H54 (cell line): ENCODE results near the gene VSIG8.

Experiments
- DNase-seq: peaks from one replicate; pipeline ENCODE4 v3.0.0; 2011; ENCODE audit warnings: low spot score, mixed read lengths; ENCODE audit not compliant: insufficient read length
- FAIRE-seq: peaks from 3 replicates; lab custom pipeline; 2011; peaks lifted over from hg19 to GRCh38; lab: Jason Lieb, UNC
- POLR2A ChIP-seq: IDR thresholded peaks from 2 replicates; pipeline ENCODE4 v1.6.1; 2011; ENCODE audit warnings: low read depth, mild to moderate bottlenecking, low read length

Gene VSIG8

DNA sequence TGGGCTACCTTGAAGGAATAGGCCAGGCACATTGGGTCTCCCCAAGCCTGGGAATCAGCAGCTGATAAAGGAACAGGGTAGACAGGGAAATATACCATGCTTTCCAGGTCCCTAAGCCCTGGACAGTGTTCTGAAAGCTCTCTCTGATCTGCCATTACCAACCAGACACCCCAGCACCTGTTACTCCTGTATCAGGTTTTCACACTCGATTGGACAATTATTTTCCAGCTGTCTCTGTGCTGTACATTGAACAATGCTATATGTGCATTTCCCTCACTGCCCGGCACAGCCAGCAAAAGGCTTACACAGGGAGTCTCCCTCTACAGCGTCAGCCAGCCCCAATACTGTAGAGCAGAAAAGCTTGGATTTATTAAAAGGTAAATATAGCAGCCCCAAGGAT lies 32.8 kb upstream of the VSIG8 start:
- DNase-seq (no peak), FAIRE-seq (no peak)
- TF ChIP-seq POLR2A, result no peak

DNA sequence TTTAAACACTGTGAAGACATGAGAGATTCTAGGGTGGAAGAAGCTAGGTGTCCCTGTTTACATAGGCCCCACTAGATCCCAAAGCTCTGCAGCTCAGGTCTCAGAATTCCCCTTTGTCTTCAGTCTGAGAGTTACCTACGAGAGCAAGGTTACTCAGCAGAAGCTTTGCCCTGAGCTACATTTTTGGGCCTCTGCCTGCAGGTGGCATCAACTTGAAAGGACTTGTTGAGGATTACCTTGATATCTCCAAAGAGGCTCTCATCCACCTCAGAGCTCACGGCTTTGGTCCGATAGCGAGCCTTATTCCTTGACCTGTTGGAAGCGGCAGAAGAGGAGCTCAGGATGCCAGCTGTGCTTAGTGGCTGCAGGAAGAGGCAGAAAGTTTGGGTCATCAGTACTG lies 30.5 kb upstream of the VSIG8 start:
- DNase-seq, result no peak
- FAIRE-seq, result no peak
- TF ChIP-seq POLR2A, result no peak

DNA sequence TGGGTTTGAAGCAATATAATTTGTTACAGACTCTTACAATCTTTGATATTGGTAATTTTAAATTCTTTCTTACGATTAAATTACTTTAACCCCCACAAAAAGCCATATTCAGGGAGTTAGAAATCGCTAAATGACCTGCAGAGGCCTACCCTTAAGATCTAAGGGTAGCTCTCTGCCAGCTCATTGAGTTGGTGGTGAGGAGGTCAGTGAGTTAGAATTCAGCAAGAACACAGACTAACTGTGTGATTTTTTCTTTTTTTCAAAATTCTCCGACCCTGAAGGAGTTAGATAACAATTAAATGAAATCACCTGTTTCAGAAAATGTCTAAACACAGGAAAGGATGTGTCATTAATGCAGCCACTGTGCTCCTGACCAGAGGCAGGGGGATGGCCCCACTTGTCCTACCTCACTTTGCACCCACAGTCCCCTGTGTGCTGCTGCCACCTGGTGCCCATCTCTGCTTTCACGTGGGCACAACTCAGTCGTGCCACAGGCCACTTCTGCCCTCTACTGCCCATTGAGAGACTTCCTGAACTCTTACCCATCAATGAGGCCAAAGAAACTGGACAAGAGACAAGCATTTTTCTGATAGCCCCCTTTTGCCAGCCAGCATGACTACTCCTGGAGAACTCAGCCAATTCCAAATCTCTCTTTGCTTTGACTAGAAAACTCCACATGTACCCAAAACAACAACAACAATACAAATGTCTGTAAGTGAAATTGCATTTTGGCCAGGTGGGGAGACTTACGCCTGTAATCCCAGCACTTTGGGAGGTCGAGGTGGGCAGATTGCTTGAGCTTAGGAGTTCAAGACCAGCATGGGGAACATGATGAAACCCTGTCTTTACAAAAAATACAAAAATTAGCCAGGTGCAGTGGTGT lies 29.1 kb upstream of the VSIG8 start:
- DNase-seq (peak; percentile 87), FAIRE-seq (no peak)
- TF ChIP-seq POLR2A, result no peak

DNA sequence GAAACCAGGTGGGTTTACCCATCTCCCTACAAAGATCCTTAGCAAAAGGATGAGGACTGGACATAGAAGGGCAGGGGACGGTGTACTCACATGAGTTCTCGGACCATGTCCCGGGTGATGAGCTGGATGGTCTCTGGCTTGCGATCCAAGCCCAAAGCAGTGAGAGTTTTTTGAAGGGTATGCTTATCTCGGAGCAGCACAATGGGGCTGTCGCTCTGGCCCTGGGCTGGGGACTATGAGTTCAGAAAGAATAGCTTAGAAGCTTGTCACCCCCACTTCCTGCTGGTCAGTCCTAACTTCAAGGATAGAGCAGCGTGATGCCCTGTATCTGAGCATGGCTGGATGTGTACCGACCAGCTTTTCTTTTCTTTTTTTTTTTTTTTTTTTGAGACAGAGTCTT lies 27.9 kb upstream of the VSIG8 start:
- no peak for FAIRE-seq
- 0 out of 2 replicates have a peak, but pooled peaks have one; percentile 18 for TF ChIP-seq POLR2A
- no peak for DNase-seq

DNA sequence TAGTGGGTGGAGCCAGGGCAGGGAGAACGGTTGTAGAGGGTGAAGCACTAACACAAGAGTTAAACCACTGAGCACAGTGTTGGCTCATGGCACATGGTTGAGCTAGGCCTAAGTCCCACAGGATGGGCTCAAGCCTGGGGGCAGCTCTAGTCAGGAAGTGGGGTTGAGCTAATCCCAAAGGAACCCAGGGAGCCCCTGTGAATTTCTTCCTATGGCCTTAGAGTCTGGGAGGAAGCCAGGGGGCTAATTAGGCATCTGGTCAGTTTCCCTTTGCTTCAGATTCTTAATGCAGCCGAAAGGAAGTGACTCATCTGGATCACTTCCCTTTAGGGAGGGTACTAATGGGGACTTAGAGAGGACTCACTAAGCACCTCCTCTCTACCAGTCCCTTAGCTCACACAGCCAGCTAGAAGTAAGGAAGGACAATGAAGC lies 27.4 kb upstream of the VSIG8 start:
- TF ChIP-seq POLR2A, result no peak
- FAIRE-seq (peak; percentile 15), DNase-seq (peak; percentile 89)

DNA sequence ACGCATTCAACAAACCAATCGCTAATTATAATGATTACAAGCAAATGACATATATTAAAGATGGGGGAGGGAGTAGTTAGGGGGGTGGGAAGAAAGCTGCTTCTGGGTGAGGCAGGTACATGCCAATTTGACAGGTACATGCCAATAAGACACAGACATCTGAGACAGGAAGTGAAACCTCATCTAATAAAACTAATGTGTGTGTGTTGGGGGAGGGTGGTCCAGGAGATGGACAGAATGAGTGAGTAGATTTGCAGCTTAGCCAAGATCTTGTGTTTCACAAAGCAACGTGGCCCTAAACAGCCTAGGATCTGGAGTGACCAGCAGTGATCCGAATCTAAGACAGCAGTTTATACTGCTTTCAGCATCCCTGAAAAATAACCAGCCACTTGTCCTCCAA lies 26.7 kb upstream of the VSIG8 start:
- no peak for TF ChIP-seq POLR2A
- no peak for FAIRE-seq
- no peak for DNase-seq

DNA sequence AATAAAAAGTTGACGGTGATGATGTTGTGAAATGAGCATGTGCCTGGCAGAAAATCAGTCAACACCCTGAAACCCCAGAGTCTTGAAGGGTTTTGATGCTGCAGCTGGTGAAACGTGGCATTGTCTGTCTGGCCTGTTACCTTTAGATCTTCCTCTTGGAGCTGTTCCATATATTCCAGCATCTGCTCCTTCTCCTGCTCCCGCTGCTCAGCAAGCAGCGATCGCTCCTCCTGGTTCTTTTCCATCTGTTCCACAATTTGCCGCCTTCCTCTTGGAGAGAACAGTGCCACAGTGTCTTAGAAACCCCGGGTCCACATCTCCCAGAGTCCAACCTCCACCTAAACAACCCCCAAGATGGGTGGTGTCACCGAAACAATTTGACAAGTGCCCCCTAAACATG lies 21.8 kb upstream of the VSIG8 start:
- FAIRE-seq (no peak), DNase-seq (no peak)
- TF ChIP-seq POLR2A, result no peak

DNA sequence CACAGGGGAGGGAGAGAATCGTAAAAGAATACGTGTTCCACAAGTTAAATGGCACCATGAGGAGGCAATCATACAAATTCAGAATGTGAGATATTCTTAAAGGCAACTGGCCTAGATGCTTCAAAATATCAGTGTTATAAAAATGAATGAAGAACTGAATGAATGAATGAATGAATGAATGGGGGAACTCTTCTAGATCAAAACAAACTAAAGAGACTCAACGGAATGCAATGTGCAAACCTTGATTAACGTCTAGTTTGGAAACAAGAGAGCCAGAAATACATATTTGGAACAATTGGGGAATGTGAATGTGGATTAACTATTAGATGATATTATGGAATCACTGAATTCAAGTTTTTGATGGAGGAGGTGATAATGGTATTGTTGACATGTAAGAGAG lies 20.7 kb upstream of the VSIG8 start:
- no peak for TF ChIP-seq POLR2A
- FAIRE-seq (no peak), DNase-seq (no peak)

DNA sequence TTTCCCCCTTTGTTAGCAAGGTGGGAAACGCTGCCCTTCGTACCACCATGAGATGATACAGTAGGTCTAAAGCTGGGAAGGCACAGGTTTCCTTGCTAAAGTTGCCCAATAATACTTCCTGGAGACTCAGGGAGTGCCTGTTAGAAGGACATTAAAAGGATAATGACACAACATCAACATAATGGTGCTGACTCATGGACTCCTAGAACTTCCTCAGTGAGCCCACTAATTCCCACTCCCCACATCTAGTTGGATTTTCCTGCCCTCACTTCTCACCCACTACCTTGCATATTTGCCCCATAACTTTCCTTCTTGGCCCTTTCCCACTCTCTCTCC lies 20.0 kb upstream of the VSIG8 start:
- DNase-seq (no peak), FAIRE-seq (no peak)
- no peak for TF ChIP-seq POLR2A

DNA sequence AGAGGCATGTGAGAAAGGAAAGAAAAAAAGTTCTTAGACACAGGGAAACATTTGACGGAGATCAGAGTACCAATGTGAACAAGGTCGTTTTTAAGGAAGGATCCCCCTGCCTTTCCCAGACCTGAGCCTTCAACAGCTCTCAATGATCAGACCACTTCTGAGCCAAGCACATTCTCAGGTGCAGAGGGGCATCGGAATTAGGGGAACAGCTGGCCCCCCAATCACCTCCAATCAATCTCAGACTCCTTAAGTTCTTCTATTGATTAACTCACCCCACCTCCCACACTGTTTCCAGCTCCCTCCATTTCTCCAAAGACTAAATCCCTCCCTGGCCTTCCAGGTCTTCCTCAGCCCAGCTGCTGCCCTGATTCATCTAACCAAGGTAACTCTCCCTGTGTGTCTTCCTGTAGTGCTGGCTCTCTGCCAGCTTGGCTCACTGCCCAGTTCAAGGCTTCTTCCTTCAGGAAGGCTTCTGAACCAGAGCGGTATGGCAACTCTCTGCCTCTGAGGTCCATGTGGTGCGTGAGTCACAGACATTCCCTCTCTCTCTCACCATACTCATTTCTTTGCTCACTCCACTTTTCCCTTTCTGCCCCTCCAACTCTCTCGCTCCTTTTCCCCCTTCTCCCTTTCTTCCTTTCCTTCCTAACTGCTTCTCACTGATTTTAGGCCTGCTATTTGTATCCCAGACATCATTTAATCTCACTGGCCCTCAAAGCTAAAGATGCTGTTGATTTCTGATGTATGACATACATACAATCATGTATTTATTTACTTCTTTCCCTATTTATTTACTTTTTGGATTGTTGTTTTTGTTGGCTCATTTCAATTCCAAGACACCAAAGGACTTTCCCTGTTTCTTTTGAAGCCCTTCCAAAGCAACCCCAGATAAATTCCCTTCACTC lies 19.4 kb upstream of the VSIG8 start:
- DNase-seq (peak; percentile 90), FAIRE-seq (peak; percentile 92)
- no peak for TF ChIP-seq POLR2A

DNA sequence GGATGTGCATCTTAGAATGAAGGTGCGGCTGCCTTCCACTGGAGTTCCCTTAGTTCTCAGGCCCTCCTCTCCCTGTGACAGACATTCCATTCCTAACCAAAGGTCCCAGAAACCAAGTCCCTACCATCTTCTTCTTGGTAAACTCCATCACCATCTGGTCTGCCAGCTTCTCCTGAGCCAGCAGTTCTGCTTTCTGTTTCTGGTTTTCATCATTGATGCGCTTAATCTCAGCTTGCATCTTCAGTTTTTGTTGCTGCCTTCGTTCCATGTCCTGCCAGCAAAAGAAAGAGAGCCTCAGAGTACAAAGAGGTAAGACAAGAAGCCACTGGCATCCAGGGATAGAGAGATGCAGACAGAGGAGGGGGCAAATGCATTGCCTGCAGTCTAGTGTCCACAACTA lies 18.0 kb upstream of the VSIG8 start:
- FAIRE-seq, result no peak
- no peak for DNase-seq
- TF ChIP-seq POLR2A, result no peak

DNA sequence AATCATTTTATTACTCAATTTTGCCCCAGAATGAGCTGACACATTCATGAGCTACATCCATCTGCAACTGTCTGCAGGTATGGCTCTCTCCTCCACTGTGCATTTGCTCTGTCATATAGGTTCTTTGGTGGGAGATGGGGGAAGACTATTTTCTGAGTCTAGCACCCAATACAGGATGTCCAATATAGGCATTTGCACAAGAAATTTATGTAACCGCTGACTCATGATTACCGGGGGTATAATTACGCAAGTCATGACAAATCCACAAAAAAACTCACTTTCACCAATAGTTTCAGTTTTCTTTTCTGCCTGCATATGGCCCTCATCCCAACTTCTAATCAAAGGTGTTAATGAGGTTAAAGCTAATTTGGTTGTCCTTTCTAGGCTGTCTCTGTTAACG lies 17.5 kb upstream of the VSIG8 start:
- DNase-seq (peak; percentile 54), FAIRE-seq (no peak)
- TF ChIP-seq POLR2A, result no peak

DNA sequence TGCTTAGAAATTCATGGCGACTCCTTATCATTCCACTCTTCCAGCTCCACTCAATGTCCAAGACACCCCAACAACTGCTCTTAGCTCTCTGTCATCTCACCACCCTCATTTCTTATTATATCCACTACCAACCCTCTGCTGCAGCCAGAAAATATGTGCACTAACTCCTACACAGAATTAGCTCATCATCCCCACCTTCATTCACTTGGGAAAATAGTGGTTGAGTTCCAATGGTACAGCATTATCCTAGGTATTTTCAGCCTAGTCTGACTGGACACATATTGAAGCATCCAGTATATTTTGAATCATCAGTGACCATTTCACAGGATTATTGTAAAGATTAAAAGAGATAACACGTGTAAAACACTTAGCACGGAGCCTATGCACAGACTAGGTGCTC lies 16.7 kb upstream of the VSIG8 start:
- FAIRE-seq (no peak), DNase-seq (no peak)

DNA sequence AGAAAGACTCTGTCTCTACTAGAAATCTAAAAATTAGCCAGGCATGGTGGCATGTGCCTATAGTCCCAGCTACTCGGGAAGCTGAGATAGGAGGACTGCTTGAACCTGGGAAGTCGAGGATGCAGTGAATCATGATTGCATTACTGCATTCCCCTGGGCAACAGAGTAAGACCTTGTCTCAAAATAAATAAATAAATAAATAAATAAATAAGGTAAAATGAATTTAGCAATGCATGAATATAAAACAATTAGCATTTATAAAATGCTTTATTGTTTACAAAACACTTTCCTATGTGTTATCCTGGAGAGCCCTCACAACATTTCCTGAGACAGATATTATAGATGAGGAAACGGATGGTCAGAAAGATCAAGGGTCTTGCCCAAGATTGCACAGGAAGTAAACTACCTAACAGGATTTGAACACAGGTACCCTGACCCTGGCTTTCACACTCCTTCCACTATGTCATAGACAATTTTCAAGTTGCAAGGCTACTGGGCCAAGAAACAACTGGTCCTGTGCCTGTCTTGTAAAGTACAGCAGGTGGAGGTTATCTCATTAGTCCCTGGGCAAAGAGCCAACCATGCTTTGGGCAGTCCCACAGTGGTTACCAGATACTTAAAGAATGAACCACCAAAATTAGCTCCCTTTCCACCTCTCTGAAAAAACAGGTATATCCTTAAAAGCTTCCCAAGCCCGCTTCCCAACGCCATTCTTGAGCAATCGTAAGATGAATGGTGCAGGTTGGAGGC lies 15.4 kb upstream of the VSIG8 start:
- DNase-seq, result no peak
- no peak for TF ChIP-seq POLR2A

More for the DNA sequence above, 16.7 kb upstream of the VSIG8 start:
- no peak for TF ChIP-seq POLR2A

More for the DNA sequence above, 15.4 kb upstream of the VSIG8 start:
- no peak for FAIRE-seq
